Activated CD8-positive, alpha-beta memory T cell treated with anti-CD3 and anti-CD28 coated beads, Interleukin-2, amount 50 U/mL, for 48 hours (primary cell): ENCODE measurements around the gene PPP4C.

ENCODE experiments used
- DNase-seq: peaks from one replicate; pipeline ENCODE4 v3.0.0-alpha.2; 2020

The PPP4C gene

DNA sequence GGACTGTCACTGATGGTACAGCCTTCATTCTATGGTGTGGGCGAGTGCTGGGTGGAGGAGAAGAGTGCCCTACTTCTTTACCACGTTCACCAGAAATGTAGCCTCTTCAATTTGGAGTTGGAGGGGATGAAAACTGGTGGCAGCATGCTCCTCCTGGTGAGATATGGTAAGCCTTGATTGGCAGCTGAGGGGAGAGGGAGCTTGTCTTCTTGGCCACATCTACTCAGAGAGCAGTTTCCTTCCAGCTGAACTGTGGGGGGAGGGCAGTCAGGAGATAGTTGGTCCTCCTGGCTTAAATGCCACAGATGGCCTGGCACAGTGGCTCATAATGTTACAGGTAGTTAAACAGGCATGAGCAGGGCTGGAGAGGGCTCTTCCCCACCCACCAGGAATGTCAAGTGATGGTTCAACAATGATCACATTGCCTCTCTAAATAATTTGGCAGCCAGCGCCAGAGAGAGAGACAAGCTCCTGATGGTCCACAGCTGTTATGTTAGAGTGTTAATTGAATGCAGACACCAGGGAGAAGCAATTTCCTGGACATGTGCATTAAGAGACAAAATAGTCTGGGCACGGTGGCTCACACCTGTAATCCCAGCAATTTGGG, 56.2 kb downstream of the PPP4C start:
- no peak for DNase-seq

DNA sequence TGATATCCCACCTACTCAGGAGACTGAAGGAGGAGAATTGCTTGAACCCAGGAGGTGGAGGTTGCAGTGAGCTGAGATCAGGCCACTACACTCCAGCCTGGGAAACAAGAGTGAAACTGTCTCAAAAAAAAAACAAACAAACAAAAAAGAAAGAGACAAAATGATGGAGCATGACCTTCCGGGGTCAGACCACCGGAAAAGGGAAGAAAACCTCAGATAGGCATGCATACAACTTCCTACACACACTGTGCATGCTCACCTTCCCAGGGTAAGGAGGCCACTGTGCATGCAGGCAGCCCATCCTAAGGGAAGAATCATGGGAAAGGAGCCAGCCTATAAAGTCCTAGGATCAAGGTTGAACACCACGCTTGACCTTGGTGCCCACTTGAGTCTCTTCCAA, 56.8 kb downstream of the PPP4C start:
- DNase-seq, result no peak
